HepG2 (cell line): ENCODE data around the gene ZNF419.

ENCODE experiments used
- CTCF ChIP-seq: sonication (generic); formaldehyde crosslinking; IDR thresholded peaks from 2 replicates; pipeline ENCODE4 v1.5.0; 2020; ENCODE audit warnings: mild to moderate bottlenecking, missing genetic modification reagents, moderate library complexity
- ELF1 ChIP-seq: sonication (generic); formaldehyde crosslinking; IDR thresholded peaks from 2 replicates; pipeline ENCODE4 v1.4.0; 2020; ENCODE audit warnings: missing genetic modification reagents
- MEF2D ChIP-seq: sonication (generic); formaldehyde crosslinking; IDR thresholded peaks from 2 replicates; pipeline ENCODE4 v1.5.1; 2020; ENCODE audit warnings: mild to moderate bottlenecking, missing genetic modification reagents
- MXD4 ChIP-seq: IDR thresholded peaks from 2 replicates; pipeline ENCODE4 v1.6.1; 2016; ENCODE audit warnings: mild to moderate bottlenecking, missing biosample characterization, missing genetic modification reagents
- PAX8 ChIP-seq: sonication (generic); formaldehyde crosslinking; IDR thresholded peaks from 2 replicates; pipeline ENCODE4 v1.8.0; 2022; ENCODE audit warnings: mild to moderate bottlenecking, missing genetic modification reagents, borderline replicate concordance
- STAT5B ChIP-seq: sonication (generic); formaldehyde crosslinking; IDR thresholded peaks from 2 replicates; pipeline ENCODE4 v1.4.0; 2020; ENCODE audit warnings: missing genetic modification reagents
- ZNF589 ChIP-seq: sonication (generic); formaldehyde crosslinking; conservative IDR thresholded peaks from 2 replicates; pipeline ENCODE4 v1.8.0; 2022; ENCODE audit warnings: mild to moderate bottlenecking, moderate library complexity, missing genetic modification reagents

- TF ChIP-seq STAT5B (CRISPR knock-in tag) (no peak), MEF2D (CRISPR knock-in tag) (no peak), PAX8 (CRISPR knock-in tag) (no peak), MXD4 (CRISPR knock-in tag) (no peak), ELF1 (no peak), ZNF589 (CRISPR knock-in tag) (no peak), CTCF (CRISPR knock-in tag) (no peak)
These were observed 27.7 kb downstream of the ZNF419 start for GRCh38 chr19:57515255-57515654.
